H1 (cell line): ENCODE measurements around the gene SMCO1.
"Not testable (repeated sequence)": the region's sequence is repeated elsewhere in the genome, so short reads cannot be mapped to it uniquely, and the experiment has no call there.

Source experiments
- TF ChIP-seq, protein P1 (sequence below), 3 experiments: IDR thresholded peaks; 1 replicate in 2 of 3; 2 replicates in 1 of 3; pipeline versions ENCODE4 v1.5.1 to v1.6.1; 2011; ENCODE audit warnings: low read length in 3 of 3, mild to moderate bottlenecking in 3 of 3, inconsistent platforms in 2 of 3, low read depth in 1 of 3, moderate library complexity in 1 of 3; ENCODE audit not compliant: insufficient read depth in 1 of 3; ENCODE audit errors: control extremely low read depth in 1 of 3
- TF ChIP-seq, protein P2 (sequence below): IDR thresholded peaks from 2 replicates; pipeline ENCODE4 v1.6.1; 2012; ENCODE audit warnings: low read length, inconsistent platforms

GRCh38 chr3:196457470-196457869, 57.7 kb downstream of the SMCO1 start:
- TF ChIP-seq, protein P1, sequence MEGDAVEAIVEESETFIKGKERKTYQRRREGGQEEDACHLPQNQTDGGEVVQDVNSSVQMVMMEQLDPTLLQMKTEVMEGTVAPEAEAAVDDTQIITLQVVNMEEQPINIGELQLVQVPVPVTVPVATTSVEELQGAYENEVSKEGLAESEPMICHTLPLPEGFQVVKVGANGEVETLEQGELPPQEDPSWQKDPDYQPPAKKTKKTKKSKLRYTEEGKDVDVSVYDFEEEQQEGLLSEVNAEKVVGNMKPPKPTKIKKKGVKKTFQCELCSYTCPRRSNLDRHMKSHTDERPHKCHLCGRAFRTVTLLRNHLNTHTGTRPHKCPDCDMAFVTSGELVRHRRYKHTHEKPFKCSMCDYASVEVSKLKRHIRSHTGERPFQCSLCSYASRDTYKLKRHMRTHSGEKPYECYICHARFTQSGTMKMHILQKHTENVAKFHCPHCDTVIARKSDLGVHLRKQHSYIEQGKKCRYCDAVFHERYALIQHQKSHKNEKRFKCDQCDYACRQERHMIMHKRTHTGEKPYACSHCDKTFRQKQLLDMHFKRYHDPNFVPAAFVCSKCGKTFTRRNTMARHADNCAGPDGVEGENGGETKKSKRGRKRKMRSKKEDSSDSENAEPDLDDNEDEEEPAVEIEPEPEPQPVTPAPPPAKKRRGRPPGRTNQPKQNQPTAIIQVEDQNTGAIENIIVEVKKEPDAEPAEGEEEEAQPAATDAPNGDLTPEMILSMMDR (IDR thresholded peaks at IDR 0.05; ENCODE audit: control extremely low read depth in 1 of 3, insufficient read depth in 1 of 3, low read depth in 1 of 3, low read length in 3 of 3): not testable (repeated sequence)
- TF ChIP-seq, protein P2, sequence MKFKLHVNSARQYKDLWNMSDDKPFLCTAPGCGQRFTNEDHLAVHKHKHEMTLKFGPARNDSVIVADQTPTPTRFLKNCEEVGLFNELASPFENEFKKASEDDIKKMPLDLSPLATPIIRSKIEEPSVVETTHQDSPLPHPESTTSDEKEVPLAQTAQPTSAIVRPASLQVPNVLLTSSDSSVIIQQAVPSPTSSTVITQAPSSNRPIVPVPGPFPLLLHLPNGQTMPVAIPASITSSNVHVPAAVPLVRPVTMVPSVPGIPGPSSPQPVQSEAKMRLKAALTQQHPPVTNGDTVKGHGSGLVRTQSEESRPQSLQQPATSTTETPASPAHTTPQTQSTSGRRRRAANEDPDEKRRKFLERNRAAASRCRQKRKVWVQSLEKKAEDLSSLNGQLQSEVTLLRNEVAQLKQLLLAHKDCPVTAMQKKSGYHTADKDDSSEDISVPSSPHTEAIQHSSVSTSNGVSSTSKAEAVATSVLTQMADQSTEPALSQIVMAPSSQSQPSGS: not testable (repeated sequence)
